ENCODE results near the gene MTERF1. TPM values are rescaled to one million over a fixed set of nuclear protein-coding genes. Genes with fewer than 3 reads are reported as not detected.

Gene MTERF1
- polyA plus RNA-seq, 1 of the 3 experiments (the other 2 are of a cell fraction), result 6.1 TPM

- Histone ChIP-seq H3K9me3 (no peaks in the 10 kb centered on the region), H3K36me3 (replicated peaks in 1 of 2; ENCODE audit: control insufficient read depth in 1 of 2, insufficient read depth in 2 of 2, low read length in 1 of 2) (no peaks in the 10 kb centered on the region), H3K9ac (no peak overlapping the region), H3F3A (replicated peaks; ENCODE audit: insufficient read depth) (peaks cover 24% of the 10 kb centered on the region), H3K27me3 (ENCODE audit: insufficient read depth) (no peaks in the 10 kb centered on the region), H2AFZ (ENCODE audit: low read depth) (no peak overlapping the region), H3K27ac (ENCODE audit: low read depth in 2 of 2, low read length in 1 of 2) (no peak overlapping the region), H3K79me2 (ENCODE audit: insufficient read depth) (no peaks in the 10 kb centered on the region), H3K4me3 (ENCODE audit: low read depth in 2 of 2, low read length in 1 of 2) (no peak overlapping the region), H4K20me1 (ENCODE audit: insufficient read depth) (no peaks in the 10 kb centered on the region), H3K4me1 (ENCODE audit: control insufficient read depth in 1 of 2, insufficient read depth in 2 of 2, low read depth in 1 of 2, low read length in 1 of 2) (peaks cover 0 to 5% of the 10 kb centered on the region in 2 experiments; a peak in 2 of 4 replicates), H3K4me2 (no peak overlapping the region), H3K9me2 (no peaks in the 10 kb centered on the region; the same call in 1 of the 2 replicates)
- ChIA-PET CTCF (interaction anchor here (1.0 to 1.3 kb wide), 3 partner anchors 18 to 36 kb away, joined by 3 read pairs; no protein-coding TSS in a partner anchor), POLR2A (no interaction called here)
- no peak for DNase-seq
- 64% methylated on average over 1 of the region's 1 CpG for WGBS (ENCODE audit: low lambda C conversion rate)
- no peak for TF ChIP-seq CTCF (IDR thresholded peaks at IDR 0.05)
- TF ChIP-seq POLR2AphosphoS5 (IDR thresholded peaks at IDR 0.05; ENCODE audit: low read depth, low read length), result no peak
- TF ChIP-seq TEAD4 (IDR thresholded peaks at IDR 0.05; ENCODE audit: borderline replicate concordance, insufficient read depth), result no peak
- TF ChIP-seq MEF2A (IDR thresholded peaks at IDR 0.05; ENCODE audit: borderline replicate concordance, low read depth), result no peak
- TF ChIP-seq ZBTB33 (IDR thresholded peaks at IDR 0.05; ENCODE audit: borderline replicate concordance, low read depth), result no peak
- no peak for TF ChIP-seq ELF1 (IDR thresholded peaks at IDR 0.05)
- no peak for TF ChIP-seq CHD2 (IDR thresholded peaks at IDR 0.05; ENCODE audit: low read length, partially characterized antibody)
- no peak for TF ChIP-seq RXRA (IDR thresholded peaks at IDR 0.05; ENCODE audit: borderline replicate concordance, low read depth)
- TF ChIP-seq RFX5 (IDR thresholded peaks at IDR 0.05; ENCODE audit: low read length), result no peak
- TF ChIP-seq FOXJ3 (CRISPR knock-in tag; IDR thresholded peaks at IDR 0.05), result no peak
- TF ChIP-seq EP300 (IDR thresholded peaks at IDR 0.05; ENCODE audit: borderline replicate concordance in 1 of 2, low read depth in 1 of 2, low read length in 1 of 2), result no peak
- TF ChIP-seq USF1 (IDR thresholded peaks at IDR 0.05; ENCODE audit: borderline replicate concordance, low read depth), result no peak
- TF ChIP-seq USF2 (IDR thresholded peaks at IDR 0.05; ENCODE audit: borderline replicate concordance, low read depth, low read length), result no peak
Observed at GRCh38 chr7:91916051-91916440, 35.5 kb upstream of the MTERF1 start.
